HG02623 (cell line): Measurements from ENCODE around the gene ZNF532.

ENCODE experiments used
- ATAC-seq: cut with Tn5 transposase; IDR thresholded peaks from one replicate; pipeline ENCODE4 v1.9.1; 2021; ENCODE audit warnings: moderate library complexity; ENCODE audit not compliant: unreplicated experiment

ZNF532 gene

DNA sequence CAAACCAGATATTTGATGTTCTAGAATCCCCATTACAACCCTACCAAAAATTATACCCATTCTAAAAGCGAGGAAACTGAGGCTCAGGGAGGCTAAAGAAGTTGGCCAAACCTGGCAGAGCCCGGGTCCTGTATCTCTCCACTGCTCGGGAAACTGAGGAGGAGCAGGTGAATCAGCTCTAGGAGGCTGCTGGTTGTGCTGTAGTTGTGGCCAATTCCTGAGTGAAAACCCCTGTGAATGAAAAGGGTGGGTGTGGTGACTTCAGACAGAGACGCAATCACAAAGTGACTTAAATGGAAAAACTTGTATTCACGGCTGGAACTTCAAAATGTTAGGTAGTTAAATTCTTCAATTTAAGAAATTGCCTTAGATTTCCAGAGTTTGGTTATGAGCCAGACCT, 169.3 kb downstream of the ZNF532 start:
- ATAC-seq: no peak

DNA sequence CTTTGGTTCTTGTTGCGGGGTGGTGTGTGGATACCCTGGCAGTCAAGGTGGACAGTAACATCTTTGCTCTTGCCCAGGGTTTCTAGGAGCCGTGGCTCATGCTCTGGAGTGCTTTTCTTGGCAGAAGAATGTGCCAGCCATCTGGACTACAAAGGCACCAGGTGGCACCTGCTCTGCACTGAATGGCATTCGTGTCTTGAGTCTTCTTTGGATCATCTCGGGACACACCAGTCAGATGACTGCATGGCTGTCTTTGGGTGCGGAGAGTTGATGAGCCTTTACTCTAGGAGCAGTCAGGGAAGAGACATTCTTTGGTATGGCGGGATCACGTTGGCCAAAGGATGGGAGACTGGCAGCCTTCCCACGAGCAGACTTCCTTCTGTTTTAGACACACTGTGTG, 170.9 kb downstream of the ZNF532 start:
- no peak for ATAC-seq
